HG02840 (cell line): ENCODE data around the gene UBE3B.
"Not testable (repeated sequence)": the region's sequence is repeated elsewhere in the genome, so short reads cannot be mapped to it uniquely, and the experiment has no call there.

Source experiments
- ATAC-seq: cut with Tn5 transposase; IDR thresholded peaks from one replicate; pipeline ENCODE4 v1.9.1; 2021; ENCODE audit warnings: mild to moderate bottlenecking, moderate library complexity, moderate number of reproducible peaks; ENCODE audit not compliant: unreplicated experiment, low FRiP score

Gene UBE3B

GRCh38 chr12:109473526-109474270, 3.7 kb upstream of the UBE3B start:
- not testable (repeated sequence) for ATAC-seq

- ATAC-seq = no peak
These were observed 2.3 kb upstream of the UBE3B start for GRCh38 chr12:109475121-109475520.

DNA sequence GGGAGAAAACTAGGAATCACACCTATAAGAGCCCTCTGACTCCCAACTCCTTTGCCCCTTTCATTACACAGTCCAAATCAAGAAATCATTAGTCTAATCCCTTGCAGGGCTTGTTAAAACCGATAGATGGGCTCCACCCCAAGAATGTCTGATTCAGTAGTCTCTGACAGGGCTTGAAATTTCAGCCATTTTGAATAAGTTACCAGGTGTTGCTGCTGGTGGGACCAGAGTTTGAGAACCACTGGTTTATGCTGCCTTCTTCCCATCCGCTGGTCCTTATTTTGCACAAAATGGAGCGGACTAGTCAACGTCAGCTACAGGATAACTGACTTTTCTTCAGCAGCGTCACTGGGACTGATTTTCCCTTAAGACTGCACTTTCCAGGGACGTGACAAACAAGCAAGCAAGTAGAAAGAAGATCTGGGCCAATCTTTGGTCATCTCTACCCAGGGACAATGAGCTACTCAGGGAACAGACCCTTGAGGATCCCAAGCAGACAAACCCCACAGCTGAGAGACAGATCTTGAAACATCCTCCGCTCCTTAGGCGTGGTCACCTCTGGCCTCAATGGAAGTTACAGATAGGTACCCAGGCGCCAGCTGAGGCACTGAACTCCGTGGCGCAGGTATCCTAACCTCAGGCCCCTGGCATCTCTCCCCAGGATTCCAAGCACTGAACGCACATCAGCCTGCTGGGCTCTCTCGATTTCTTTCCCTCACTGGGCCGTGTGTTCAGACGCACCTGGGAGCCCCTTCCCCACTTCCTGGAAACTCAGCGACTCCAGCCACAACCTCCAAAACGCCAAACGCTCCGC, 1.2 kb upstream of the UBE3B start:
- ATAC-seq = no peak

DNA sequence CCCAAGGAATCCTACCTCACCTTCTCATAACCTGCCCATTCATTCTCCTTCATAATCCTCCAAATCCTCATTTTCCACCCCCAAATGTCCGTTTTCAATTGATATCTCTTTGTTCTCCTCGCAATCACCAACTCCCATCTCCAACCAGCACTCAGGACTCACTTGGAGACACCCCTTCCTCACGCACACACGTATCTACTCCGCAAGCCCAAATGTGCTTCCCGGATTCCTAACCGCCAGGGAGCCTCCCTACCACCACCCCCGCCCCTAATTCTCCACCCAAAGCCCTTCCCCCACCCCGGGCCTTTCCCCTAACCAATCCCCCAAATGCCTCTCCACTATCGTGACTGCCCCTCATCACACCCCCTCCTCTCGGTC, 638 bp upstream of the UBE3B start:
- ATAC-seq = no peak

DNA sequence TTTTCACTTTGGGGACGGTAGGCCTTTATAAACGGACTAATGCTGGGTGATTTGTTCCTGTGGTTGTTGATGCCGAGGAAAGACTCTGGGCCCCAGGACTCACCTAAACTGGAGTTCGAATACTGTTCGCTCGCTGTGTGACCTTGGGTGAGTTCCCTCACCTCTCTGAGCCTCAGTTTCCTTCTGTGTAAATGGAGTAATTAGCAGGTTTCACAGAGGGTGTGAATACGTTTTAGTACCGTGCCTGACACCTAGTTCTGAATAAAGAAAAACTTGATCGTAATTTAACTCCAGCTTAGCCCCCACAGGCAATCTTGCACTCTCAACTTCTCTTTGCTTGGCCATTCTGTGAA, 505 bp downstream of the UBE3B start:
- ATAC-seq = no peak

DNA sequence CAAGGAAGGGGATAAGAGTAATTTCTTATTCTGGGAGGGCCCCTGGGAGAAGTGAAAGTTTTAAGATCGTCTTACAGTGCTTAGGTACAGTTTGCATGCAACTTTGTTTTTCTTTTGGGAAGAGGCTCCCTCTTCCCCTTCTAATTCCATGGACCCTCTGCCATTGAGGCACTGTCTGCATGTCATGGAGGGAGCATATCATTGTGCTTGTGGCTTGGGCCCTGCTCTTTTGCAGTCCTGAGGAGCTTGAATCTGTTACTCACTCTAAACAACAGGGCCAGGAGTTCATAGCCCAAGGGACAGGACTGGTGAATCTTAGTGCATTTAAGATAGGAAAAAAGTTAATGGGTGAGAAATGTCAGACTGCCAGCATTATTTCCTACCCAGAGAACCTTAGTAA, 2.3 kb downstream of the UBE3B start:
- ATAC-seq = no peak

- no peak for ATAC-seq
These were observed 2.9 kb downstream of the UBE3B start for GRCh38 chr12:109480356-109480755.

DNA sequence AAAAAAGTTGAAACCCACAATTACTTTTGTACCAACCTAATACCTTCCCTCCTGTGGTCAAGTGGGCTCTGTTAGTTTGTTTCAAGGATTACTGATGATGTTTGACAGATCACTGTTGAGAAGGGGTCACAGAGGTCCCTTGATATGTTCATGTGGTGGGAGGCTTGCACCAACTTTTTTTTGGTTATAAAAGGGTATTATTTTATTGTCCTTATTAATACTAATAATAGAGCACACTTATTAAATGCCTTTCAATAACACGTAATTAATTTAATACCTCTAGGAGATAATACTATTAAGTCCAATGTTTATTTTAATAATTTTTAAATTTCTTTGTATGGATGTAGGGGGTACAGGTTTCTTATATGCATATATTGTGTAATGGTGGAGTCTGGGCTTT, 4.4 kb downstream of the UBE3B start:
- no peak for ATAC-seq

- no peak for ATAC-seq
These were observed 5.1 kb downstream of the UBE3B start for GRCh38 chr12:109482491-109482890.

GRCh38 chr12:109482894-109483293, 5.5 kb downstream of the UBE3B start:
- ATAC-seq = no peak

- no peak for ATAC-seq
These were observed 5.9 kb downstream of the UBE3B start for GRCh38 chr12:109483346-109483745.

DNA sequence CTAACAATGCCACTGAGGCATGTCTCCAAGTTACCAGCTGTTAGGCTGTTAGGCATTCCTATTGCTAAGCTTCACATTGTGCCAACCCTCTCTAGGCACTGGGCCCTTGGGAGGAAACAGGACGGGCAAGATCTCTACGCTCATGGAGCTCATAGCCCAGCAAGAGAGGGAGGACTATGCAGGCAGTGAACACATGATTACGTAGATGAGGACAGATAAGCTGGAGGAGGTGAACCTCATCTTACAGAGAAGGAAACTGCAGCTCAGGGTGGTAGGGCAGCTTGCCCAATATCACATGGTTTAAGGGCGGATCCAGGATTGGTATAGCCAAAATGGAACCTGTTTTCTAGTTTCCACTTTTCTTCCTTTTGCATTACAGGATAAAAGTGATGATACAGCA, 7.8 kb downstream of the UBE3B start:
- no peak for ATAC-seq

DNA sequence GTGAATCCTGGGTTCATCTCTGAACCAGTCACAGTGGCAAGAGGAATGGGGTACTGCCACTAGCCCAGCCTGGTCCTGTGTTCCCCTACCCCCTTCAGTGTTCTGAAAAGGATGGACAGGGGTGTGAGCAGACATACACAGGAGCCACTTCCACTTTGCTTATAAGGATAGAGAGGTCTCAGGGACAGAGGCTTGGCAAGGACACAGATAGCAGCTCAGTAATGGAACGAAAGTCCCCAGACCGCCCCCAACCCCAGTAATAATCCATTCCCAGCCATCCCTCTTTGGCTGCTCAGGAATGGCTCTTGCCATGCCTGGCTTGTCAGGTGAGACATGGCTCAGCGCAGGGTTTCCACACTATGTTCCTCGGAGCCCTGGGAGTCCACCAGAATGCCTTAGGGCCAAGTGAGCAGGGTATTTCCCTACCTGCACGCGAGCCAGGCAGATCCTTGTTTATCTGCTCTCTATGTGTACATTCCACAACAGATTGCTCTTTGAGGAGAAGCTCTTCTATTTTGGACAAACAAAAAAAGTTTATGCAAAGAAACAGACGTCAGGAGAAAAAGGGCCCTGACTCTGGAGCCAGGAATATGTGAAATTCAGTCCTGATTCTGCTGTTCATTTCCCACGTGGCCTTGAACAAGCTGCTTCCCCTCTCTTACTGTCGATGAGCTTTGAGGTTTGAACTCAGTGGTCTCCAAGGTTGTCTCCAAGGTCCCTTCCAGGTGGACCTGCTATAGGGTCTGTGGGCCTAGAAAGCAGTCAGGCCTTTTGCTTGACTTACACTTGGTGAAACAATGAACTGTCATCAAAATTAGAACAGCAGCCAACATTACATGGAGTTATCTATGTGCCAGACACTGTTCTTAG, 10.0 kb downstream of the UBE3B start:
- ATAC-seq = no peak

DNA sequence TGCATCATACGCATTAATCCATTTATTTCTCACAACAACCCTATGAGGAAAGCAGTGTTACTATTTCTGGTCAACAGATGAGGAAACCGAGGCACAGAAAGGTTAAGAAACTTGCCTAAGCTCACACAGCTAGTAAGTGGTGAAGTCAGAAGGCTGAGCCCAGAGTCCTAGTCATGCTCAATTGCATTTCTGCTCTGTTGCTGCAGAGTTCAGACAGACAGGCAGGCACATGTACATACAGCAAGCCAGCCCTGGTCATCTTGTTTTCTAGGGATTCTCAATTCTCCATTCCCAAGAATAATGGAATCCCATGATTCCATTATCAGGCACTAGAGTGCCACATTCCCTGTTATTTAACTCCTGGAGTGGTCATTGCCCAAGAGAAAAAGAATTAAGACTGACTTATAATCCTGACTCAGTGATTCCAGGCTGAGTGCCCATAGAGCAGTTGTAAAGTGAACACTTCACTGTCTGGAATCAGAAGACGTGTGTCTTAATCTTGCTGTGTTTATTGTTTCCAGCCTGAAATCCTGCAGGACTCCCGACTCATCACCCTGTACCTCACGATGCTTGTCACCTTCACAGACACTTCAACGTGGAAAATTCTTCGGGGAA, 10.7 kb downstream of the UBE3B start:
- ATAC-seq = no peak

DNA sequence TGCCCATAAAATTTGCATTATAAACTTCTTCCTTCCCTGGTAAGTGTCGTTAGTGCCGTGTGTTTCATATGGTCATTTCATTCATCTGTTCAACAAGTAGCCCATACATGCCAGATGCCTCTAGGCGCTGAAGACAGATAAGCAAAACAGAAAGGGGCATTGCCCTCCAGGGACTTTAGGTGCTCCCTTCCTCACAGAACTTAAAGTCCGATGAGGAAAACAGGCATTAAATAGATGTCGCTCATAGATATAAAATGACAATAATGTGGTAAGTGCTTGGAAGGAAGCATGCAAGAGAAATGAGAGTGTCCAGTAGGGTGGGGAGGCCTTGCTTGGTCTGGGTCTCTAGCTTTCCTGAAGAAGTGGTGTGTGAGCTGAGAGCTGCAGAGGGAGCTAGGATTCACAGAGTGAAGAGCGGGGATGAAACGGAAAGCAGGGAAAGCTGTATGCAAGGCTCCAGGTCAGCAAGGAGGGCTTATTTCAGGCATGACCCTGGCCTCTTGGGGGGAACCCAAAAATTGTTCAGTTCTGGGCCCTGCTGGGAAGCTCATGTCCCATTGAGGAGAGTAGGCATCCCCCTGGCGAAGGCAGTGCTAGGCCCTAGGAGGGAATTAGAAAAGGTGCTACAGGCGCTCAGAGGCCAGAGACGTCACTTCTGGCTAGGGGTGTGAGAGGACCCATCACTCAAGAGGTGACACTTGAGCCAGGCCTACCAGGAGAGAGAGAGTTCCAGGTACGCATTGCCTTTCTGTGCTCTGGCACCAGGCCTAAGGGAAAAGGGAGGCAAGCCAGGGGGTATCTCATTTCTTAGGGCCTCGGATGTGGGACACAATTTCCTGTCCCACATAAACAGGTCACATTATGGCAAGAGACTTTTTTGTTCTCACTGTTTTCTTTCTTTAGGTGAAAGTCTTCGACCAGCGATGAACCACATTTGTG, 11.9 kb downstream of the UBE3B start:
- no peak for ATAC-seq

DNA sequence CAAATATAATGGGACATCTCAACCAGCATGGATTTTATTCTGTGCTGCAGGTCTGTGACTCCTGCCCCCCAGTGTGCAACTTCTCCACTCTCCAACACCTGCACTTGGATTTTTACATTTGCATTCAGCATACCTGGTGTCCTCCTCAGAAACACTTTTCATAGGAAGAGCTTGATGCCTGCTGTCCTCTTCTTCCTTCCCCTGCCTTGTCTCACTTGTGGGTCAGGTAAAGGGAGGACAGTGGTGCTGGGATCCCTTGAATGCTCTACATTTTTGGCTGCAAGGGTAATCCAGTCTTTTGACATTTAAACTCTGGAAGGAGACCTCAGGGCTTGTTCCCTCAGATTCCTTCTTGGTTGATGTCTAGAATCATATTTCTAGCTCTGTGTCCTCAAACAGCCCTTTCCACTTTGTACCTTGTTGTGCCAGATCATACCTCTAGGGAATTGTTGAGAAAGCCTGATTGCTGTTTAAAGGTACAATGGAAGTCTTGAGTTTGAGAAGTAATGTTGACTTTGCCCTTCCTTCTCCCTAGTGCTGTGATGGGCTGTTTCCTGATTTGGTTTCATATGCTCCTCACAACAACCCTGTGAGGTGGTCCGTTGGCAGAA, 12.6 kb downstream of the UBE3B start:
- ATAC-seq = no peak

DNA sequence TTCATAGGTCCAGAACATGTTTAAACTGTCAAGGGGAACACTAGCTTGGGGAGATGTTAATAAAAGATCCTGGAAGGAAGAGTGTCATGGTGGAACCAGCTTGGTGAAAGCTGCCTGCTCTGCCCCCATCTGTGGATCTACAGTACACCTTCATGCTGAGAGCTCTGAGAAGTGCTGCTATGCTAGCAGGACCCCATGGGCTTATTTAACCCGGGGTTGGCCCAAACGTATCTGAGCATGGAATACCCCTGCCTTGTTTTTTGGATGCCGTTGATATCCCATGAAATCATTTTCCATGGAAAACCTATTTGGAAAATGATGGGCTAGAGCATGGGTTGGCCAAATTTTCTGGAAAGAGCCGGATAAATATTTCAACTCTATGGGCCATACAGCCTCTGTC, 14.2 kb downstream of the UBE3B start:
- no peak for ATAC-seq

DNA sequence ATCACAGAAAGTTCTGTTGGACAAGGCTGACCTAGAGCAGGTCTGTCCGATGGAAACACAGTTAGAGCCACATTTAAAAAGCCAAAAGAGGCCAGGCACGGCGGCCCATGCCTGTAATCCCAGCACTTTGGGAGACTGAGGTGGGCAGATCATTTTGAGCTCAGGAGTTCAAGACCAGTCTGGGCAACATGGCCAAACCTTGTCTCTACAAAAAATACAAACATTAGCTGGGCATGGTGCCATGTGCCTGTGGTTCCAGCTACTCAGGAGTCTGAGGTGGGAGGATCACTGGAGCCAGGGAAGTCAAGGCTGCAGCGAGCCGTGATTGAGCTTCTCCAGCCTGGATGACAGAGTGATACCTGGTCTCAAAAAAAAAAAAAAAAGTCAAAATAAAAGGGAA, 14.9 kb downstream of the UBE3B start:
- no peak for ATAC-seq

- no peak for ATAC-seq
These were observed 15.7 kb downstream of the UBE3B start for GRCh38 chr12:109493090-109493489.
